ENCODE measurements around the gene COA5.

The COA5 gene

GRCh38 chr2:98571121-98571701 is 37.1 kb downstream of the COA5 start:
- DNase-seq, result no peak

GRCh38 chr2:98570356-98570755 is 38.0 kb downstream of the COA5 start:
- no peak for DNase-seq

GRCh38 chr2:98569915-98570314 is 38.4 kb downstream of the COA5 start:
- no peak for DNase-seq

GRCh38 chr2:98569197-98569793 is 39.0 kb downstream of the COA5 start:
- DNase-seq, result peak; percentile 84

- no peak for DNase-seq
Observed at GRCh38 chr2:98568161-98568956, 40.0 kb downstream of the COA5 start.

GRCh38 chr2:98565941-98566340 is 42.4 kb downstream of the COA5 start:
- DNase-seq, result no peak

- DNase-seq, result no peak
Observed at GRCh38 chr2:98565286-98565860, 42.9 kb downstream of the COA5 start.

GRCh38 chr2:98564541-98565132 is 43.7 kb downstream of the COA5 start:
- DNase-seq, result no peak

GRCh38 chr2:98563394-98563793 is 44.9 kb downstream of the COA5 start:
- no peak for DNase-seq

GRCh38 chr2:98561902-98562695 is 46.2 kb downstream of the COA5 start:
- DNase-seq, result no peak

- no peak for DNase-seq
Observed at GRCh38 chr2:98561018-98561417, 47.3 kb downstream of the COA5 start.

GRCh38 chr2:98560256-98560771 is 48.0 kb downstream of the COA5 start:
- no peak for DNase-seq

GRCh38 chr2:98559581-98559980 is 48.7 kb downstream of the COA5 start:
- DNase-seq, result no peak

GRCh38 chr2:98558852-98559530 is 49.3 kb downstream of the COA5 start:
- DNase-seq, result no peak

GRCh38 chr2:98556344-98557033 is 51.8 kb downstream of the COA5 start:
- no peak for DNase-seq

GRCh38 chr2:98555696-98556095 is 52.6 kb downstream of the COA5 start:
- no peak for DNase-seq

- DNase-seq, result no peak
Observed at GRCh38 chr2:98554116-98554861, 54.0 kb downstream of the COA5 start.

GRCh38 chr2:98552499-98553179 is 55.7 kb downstream of the COA5 start:
- no peak for DNase-seq

- DNase-seq, result peak; percentile 60
Observed at GRCh38 chr2:98551316-98551715, 57.0 kb downstream of the COA5 start.

GRCh38 chr2:98550165-98550564 is 58.1 kb downstream of the COA5 start:
- no peak for DNase-seq

Data from activated CD4-positive, alpha-beta T cell treated with anti-CD3 and anti-CD28 coated beads for 48 hours (primary cell).